GM04504 (cell line): ENCODE measurements around the gene PDZD2.

Experiments used
- DNase-seq: peaks from one replicate; pipeline ENCODE4 v3.0.0-alpha.2; 2012; ENCODE audit warnings: low read depth

Gene PDZD2

GRCh38 chr5:31824869-31825517 lies 186.1 kb downstream of the PDZD2 start:
- no peak for DNase-seq

GRCh38 chr5:31825518-31826068 lies 186.7 kb downstream of the PDZD2 start:
- DNase-seq = peak; percentile 24

DNA sequence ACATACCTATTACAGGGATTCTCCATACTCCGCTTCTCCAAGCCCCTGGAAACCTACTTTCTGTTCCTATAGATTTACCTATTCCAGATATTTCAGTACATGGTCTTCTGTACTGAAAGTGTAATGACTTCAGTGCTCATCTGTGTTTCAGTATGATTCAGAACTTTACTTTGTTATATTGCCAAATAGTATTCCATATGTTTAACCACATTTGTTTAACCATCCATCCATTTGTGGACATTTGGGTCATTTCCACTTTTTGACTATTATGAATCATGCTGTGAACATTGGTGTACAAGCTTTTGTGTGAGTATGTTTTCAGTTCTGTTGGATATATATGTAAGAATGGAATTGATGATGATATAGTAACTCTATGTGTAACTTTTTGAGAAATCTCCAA lies 188.9 kb downstream of the PDZD2 start:
- DNase-seq = no peak

DNA sequence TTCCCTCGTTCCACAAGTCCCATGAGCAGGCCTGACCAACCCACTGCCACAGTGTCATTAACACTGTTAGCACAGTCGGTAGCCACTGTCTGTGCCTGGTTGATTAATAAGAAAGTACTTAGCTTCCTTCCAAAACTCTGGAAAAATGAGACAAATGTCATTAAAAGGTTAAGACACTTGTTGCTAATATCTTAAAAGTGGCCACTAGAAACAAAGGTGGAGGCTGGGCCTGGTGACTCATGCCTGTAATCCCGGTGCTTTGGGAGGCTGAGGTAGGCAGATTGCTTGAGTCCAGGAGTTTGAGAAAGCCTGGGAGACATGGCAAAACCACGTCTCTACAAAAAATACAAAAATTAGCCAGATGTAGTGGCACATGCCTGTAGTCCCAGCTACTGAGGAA lies 194.0 kb downstream of the PDZD2 start:
- no peak for DNase-seq

DNA sequence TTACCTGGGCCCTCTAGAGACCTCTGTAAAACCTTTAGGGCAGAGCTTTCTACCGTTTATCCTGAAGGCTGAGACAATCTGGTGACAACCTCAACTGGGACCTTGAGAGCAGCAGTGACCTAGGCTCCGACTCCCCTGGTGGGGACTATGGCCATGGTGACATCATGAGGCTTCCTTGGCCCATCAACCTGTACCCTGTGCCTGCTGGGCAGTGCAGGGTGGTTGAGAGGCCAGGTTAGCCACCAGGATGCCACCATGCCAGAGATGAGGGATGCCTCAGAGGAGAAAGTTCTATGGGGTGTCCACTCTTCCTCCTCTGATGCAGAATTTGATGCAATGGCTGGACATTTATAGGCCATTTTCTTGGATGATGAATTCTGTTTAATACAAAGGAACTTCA lies 194.8 kb downstream of the PDZD2 start:
- DNase-seq = no peak

DNA sequence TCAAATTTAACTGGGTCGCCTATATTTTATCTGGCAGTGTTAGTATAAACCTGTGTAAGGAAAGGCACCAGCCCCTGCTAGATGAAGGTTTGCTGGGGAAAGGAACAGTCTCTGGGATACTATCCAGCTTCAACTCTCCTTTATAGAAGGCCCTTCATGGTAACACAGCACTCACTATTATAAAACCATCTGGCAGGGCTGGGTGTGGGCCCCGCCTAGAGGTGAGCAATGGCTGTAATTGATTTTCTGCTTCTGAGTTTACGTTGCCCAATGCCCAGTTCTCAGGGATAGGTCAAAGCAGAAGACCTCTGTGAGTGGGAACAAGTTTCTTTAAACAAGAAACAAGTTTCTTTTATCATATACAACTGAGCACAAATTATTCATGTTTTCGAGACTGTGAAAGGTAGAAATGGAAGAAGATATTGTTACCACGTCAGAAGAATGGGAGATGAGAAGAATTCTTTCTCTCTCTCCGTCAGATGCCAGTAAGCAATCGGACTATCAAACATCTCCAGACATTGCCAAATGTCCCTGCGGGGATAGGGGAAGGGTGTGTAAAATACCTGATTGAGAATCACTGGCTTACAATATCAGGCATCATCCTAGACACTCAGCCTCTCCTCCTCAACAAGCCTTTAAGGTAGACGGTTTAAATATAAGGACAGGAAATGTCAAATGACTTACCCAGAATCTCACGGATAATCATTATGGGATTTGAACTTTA lies 205.9 kb downstream of the PDZD2 start:
- DNase-seq = no peak

GRCh38 chr5:31845361-31845760 lies 206.4 kb downstream of the PDZD2 start:
- DNase-seq = no peak

GRCh38 chr5:31846934-31847333 lies 208.0 kb downstream of the PDZD2 start:
- no peak for DNase-seq

GRCh38 chr5:31847354-31847753 lies 208.4 kb downstream of the PDZD2 start:
- no peak for DNase-seq

DNA sequence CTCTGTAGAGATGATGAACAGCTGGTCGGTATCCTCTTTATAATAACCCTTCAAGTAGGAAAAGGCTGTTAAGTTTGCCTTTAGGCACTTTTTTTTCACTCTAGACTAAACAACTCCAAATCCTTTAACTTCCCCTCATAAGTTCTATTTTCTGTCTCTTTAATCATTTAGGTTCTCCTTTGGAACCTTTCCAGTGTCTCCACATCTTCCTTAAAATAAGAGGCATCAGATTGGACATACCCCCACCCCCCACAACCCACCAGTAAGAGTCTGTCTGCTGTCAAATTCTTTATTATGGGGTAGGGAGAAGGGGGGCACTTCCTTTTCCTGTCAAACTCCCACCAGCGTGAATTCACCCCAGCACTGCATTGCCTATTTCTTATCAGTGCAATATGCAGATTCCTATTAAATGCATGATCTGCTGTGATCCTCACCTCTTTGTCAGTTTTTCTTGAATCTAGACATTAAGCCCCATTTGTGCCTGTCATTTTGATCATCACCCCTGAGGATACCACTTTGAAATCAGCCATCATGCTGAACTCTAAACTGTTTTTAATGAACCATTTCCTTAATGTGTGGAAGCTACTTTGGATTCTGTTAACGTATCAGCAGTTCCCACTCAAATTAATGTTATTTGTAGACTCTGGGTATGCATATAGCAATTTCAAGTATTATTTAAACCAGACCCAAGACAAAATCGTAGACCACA lies 212.2 kb downstream of the PDZD2 start:
- no peak for DNase-seq

- no peak for DNase-seq
Measured at GRCh38 chr5:31853398-31854135, 214.6 kb downstream of the PDZD2 start.

- DNase-seq = no peak
Measured at GRCh38 chr5:31854181-31855133, 215.5 kb downstream of the PDZD2 start.

GRCh38 chr5:31855134-31856040 lies 216.5 kb downstream of the PDZD2 start:
- no peak for DNase-seq

DNA sequence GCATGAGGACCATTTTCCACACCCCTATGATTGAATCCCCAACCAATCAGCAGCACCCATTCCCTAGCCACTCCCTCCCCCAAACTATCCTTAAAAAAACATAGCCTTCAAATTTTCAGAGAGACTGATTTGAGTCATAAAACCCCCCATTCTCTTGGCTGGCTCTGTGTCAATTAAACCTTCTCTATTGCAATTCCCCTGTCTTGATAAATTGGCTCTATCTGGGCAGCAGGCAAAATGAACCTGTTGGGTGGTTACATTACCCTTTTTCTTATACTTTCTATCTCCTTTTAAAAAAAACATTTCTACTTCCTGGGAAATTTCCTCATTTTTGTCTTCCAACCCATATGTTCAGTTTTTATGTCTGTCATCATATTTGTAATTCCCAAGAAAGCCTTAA lies 220.2 kb downstream of the PDZD2 start:
- no peak for DNase-seq

DNA sequence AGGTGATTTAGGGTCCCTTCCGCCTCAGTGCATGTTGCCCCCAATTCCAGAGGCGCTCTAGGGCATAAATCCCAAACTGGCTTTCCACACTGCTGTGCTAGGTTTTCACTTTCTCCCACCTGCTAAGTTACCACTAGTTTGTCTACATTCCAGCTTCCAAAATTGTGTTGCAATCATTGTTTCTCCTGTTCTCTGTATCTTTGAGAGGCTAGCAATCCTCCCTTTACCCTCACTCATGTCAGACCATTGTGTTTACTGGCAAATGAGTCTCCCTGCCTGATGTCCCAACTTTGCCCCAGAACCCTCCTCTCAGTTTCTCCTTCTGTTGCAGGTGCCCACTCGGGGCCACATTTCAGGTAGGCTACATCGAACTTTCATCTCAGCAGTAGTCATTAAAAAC lies 221.3 kb downstream of the PDZD2 start:
- no peak for DNase-seq

- no peak for DNase-seq
Measured at GRCh38 chr5:31860726-31861433, 221.9 kb downstream of the PDZD2 start.

DNA sequence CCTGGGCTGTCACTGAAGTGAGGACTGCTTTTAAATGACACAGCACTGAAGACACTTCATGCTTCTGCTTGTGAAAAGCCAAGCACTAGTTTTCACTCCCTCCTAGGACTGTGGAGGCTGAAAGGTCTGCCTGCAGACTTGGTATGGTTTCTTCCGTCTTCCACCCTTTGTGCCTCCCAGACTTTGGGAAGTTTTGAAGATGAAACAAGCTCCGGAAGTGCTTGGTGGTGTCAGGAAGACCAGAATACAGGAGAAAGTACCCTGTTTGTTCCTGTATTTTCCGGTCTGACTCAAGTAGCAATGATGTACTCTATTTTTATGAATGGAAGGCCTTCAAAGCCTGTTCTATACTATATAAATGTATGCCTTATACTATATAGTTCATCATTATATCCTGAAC lies 222.7 kb downstream of the PDZD2 start:
- DNase-seq = no peak

DNA sequence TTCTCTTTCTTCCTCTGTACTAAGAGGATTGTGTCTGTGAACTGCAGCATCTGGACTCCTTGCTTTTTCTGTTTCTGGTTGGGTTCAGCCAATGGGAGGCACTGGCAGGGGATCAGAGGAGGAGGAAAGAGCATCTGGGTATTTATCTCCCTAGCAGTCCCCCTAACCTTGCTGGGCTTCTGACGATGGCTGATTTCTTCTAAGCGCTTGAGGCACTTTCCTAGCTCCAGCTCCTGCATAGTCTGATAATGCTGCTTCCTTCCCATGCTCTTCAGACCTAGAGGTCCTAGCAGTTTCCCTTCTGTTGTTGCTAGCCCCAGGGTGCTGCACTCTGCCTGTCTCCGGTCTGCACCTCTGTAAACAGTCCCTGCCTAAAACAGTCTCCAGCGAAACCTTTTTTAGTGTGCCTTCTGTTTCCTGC lies 225.1 kb downstream of the PDZD2 start:
- DNase-seq = no peak

DNA sequence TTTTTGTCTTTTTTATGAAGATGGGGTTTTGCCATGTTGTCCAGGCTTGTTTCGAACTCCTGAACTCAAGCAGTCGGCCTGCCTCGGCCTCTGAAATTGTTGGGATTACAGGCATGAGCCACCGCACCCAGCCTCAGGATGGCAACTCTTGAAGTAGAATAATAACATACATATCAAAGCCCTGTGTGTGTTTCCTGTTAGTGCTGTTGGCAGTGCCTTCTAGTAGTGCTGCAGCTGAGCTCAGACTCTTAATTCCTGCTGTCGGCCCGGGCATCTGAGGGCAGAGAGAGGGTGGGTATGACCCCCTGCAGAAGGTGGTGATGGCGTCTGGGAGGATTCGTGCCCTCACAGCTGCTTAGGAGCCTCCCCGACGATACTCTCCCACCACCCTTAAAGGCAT lies 227.2 kb downstream of the PDZD2 start:
- DNase-seq = no peak
